GM19351 (cell line): Measurements from ENCODE around the gene SNAPC2.
"Not testable (repeated sequence)": the region's sequence is repeated elsewhere in the genome, so short reads cannot be mapped to it uniquely, and the experiment has no call there.

Source experiments
- ATAC-seq: cut with Tn5 transposase; IDR thresholded peaks from one replicate; pipeline ENCODE4 v1.9.1; 2021; ENCODE audit warnings: mild to moderate bottlenecking, moderate library complexity; ENCODE audit not compliant: unreplicated experiment

Gene SNAPC2

DNA sequence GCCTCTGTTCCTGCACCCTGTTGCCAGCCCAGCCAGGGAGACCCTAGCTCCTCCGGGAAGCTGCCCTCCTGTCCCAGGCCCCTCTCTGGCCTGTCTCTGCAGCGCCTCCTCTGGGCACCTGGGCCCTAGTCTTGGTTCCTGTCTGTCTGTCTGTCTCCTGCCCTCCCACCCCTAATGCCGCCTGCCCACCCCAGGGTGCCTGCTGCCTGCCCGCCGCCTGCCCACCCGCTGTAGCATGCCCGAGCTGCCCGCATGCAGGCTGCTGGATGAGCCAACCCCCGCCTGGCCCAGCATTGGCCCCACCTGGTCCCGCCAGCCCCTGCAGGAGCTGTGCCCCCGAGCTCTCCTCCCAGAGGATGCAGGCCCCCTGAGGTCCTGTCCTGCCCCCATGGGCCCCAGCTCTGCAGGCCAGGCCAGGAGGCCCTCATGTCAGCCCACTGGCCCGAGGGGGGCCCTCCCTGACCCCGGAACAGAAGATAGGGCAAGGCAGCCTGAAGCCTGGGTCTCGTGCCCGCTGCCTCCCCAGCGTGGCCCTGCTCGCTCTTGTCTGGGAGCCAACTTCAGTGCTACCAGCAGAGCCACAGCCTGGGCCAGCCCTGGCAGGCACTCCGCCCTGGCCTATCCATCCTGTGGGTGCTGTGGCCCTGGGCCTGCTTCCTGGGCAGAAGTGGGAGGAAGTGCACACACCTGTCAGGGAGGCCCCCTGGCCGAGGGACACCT is 11.2 kb upstream of the SNAPC2 start:
- ATAC-seq, result no peak

DNA sequence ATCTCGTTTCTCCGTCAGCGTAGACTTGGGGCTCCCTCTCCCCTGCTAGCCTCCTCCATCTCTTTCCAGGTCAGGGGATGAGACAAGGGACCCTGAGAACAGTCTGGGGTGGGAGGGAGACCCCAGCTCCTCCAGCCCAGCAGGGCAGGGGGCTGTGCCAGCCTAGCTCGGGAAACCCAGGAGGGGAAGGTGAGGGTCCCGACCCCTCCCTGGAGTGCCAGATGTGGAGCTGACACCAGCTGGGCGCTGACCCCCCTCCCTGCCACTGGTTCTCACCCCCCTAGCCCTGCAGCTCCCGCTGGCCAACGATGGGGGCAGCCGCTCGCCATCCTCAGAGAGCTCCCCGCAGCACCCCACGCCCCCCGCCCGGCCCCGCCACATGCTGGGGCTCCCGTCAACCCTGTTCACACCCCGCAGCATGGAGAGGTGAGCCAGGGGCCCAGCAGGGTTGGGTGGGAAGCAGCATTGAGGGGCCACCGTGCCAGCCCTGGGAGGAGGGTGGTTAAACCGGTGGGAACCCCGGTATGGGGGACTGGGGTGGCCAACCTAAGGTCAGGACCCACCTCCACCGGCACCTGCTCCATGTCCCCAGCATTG is 10.6 kb upstream of the SNAPC2 start:
- no peak for ATAC-seq

DNA sequence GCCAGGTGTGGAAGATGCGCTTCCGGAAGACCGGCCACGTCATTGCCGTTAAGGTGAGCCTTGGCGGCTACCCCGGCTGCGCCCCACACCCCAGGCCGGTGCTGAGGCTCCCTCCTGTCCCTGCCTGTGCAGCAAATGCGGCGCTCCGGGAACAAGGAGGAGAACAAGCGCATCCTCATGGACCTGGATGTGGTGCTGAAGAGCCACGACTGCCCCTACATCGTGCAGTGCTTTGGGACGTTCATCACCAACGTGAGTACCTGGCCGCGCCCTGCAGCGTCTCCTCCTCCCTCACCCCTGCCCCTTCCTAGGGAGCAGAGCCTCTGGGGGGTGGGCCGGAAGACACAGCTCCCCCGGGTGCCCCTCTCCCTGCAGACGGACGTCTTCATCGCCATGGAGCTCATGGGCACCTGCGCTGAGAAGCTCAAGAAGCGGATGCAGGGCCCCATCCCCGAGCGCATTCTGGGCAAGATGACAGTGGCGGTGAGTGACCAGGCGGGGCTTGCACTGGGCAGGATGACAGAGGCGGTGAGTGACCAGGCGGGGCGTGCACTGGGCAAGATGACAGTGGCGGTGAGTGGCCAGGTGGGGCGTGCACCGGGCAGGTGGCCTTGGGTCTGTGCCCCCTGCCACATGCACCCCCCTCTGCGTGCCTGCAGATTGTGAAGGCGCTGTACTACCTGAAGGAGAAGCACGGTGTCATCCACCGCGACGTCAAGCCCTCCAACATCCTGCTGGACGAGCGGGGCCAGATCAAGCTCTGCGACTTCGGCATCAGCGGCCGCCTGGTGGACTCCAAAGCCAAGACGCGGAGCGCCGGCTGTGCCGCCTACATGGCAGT is 9.6 kb upstream of the SNAPC2 start:
- no peak for ATAC-seq

DNA sequence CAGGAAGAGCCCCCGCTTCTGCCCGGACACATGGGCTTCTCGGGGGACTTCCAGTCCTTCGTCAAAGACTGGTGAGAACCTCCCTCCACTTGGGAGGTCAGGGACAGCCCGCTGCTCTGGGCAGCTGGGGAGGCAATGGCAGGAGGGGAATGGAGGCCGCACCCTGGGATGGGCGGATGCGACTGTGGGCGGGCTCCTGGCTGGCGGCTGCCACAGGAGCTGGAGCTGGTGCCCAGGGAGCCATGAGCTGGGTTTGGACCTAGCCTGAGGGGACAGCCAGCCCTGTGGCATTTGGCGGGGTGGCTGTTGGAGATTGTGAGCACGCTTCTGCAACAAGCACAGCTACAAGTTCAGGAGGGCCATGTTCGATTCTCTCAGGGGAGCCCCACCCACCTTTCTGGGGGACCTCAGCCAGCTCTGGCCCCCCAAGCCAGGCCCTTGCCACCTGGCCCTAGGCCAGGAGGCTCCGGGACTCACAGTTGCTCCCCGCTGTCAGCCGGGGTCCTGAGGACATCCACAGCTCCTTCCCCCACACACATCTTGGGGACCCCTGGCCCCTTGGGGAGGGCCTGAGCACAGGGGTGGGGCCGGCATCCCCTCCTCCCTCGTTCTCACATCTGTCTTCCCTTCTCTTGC is 8.5 kb upstream of the SNAPC2 start:
- no peak for ATAC-seq

DNA sequence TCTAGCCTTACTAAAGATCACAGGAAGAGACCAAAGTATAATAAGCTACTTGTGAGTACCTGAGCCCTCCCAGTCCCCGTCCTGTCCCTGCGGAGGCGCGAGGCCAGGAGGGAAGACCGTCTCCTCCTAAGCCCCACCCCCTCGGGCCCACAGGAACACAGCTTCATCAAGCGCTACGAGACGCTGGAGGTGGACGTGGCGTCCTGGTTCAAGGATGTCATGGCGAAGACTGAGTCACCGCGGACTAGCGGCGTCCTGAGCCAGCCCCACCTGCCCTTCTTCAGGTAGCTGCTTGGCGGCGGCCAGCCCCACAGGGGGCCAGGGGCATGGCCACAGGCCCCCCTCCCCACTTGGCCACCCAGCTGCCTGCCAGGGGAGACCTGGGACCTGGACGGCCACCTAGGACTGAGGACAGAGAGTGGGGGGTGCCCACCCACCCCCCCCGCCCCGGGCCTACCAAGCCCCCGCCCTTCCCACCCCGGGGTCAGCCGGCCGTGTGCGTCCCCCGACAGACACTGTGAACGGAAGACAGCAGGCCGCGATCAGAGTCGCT is 7.9 kb upstream of the SNAPC2 start:
- no peak for ATAC-seq

DNA sequence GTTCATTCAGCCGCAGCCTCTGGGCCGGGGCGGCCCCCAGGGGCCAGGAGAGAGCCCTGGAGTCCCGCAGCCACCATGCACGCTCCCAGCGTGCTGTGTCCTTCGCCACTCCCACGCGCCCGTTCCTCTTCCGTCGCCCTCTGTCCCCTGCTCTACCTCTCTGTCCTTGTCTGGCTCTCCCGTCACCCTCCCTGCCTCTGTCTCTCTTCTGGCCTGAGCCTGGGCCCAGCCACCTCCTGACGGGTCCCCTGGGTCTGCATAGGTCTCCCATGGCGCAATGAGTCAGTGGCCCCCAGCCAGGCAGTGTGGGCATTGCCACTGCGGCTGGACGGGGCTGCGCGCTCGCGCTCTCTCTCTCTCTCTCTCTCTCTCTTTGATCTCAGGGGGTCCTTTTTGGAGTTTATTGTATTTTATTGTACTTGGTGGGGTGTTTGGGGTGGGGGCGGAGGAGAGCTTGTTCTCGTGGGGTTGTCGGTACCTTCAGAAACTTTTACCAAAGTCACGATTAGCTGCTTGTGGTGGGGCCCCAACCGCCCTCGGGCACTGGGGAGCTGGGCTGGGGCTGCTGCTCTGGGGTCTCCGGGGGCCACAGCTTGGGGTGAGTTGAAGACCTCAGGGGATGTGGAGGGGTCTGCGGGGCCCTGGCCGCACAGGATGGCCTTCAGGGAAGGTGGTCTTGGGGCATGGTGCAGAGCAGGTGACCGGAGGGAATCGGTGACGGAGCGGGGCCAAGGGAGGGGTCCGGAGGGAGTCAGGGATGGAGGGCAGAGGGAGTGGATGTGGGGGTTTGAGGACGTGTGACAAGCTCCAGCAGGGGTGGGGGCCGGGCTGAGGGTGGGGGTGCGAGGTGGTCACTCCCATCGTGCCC is 7.2 kb upstream of the SNAPC2 start:
- no peak for ATAC-seq

DNA sequence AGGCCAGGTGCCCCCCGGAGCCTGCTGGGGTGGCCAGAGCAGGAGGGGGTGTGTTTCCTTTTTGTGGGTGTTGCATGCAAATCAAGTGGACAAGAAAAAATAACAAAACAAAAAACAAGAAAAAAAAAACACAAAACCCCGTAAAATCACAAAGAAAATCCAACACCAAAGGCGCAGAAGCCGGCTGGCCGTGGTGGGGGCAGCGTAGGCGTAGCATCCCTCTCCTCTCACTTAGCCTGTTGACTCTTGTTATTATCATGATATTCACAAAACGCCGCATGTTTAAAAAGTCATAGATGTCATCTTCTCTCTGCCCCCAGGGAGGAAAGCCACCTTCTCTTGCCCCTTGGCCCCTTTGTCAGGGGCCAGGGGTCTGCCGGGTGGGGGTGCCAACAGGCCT is 6.5 kb upstream of the SNAPC2 start:
- no peak for ATAC-seq

DNA sequence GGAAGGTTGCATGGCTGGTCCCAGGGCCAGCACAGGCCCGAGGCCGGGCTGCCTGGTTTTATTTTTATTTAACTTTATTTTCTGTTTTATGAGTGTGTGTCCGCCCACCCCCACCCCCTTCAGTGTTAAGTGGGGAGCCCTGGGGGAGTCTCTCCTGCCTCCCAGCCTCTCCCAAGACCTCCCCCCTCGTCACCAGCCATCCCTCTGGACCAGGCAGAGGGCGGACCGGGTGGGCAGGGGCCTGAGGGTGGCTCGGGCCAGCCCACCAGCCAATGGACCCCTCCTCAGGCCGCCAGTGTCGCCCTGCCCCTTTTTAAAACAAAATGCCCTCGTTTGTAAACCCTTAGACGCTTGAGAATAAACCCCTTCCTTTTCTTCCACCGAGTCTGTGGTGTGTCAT is 6.0 kb upstream of the SNAPC2 start:
- no peak for ATAC-seq

DNA sequence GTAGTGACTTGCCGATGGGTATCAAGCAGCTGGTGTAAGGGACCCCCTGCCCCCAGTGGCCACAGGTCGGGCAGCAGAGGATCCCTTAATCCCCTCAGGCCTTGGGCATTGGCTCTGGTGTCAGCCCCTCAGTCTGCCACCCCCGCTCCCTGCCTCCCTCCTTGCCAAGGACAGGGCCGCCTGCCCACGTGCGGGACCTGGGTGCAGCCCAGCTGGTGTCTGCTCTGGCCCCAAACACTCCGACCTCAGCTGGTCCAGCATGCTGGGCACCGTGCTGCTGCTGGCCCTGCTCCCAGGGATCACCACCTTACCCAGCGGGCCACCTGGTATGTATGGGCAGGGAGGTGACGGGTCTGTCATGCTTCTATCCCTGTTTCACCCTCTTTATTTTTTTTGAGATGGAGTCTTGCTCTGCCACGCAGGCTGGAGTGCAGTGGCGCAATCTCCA is 5.5 kb upstream of the SNAPC2 start, which contains the start of gene TGFBR3L:
Gene TGFBR3L, plus strand, starts transcription at position 233 of the 448 bp plus-strand sequence.
- no peak for ATAC-seq

DNA sequence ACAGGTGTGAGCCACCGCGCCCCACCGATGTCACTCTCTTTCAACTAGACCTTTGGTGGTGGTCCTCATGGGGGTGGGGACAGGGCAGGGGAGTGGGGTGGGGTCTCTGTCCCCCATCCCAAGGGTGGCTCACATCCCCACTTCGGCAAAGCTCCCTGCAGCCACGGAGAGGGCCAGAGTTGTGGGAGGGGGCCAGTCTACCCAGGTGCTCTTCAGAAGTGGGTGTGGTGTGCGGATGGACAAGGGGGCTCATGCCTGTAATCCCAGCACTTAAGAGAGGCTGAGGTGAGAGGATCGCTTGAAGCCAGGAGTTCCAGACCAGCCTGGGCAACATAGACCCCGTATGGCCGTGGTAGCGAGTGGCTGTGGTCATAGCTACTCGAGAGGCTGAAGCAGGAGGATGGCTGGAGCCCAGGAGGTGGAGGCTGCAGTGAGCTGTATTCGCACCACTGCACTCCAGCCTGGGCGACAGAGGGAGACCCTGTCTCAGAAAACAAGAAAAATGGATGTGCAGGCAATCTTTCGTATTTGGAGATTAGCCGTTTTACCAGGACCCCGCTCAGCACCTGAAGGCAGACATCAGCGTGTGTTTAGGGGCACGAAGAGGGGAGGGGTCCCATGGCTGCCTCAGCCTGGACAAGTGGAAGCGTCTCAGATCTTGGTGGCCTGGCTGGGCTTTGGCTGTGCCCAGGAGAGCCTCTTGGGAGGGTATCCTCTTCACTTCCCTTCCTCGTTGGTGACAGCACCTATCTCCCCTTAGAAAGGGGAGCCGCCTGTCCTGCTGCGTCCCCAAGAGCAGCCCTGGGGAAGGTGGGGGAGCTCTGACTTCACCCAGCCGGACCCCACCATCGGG is 4.7 kb upstream of the SNAPC2 start:
- ATAC-seq, result no peak

DNA sequence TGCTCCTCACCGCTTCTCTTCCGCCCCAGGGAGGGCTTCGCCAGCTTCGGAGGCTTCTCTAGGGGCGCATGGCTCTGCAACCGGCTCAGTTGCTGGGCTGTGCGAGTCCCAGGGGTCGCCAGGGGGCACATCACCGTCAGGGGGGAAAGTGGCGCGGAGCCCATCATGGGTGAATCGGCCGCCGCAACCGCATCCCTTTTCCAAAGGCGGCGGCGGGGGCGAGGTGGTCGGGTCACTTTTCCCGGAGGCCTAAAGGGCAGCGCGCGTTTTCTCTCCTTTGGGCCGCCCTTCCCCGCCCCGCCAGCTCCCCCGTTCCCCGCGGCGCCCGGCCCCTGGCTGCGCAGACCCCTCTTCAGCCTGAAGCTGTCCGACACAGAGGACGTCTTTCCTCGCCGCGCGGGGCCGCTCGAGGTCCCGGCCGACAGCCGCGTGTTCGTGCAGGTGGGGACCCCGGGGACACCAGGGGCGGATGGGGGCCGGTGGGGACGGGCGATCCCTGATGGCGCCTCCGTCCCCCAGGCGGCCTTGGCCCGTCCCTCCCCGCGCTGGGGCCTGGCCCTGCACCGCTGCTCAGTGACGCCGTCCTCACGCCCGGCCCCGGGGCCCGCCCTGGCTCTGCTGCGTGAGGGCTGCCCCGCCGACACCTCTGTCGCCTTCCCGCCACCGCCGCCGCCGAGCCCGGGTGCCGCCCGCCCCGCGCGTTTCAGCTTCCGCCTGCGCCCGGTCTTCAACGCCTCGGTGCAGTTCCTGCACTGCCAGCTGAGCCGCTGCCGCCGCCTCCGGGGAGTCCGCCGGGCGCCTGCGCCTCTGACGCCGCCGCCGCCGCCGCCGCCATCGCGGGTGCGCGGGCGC is 3.8 kb upstream of the SNAPC2 start:
- ATAC-seq, result no peak

DNA sequence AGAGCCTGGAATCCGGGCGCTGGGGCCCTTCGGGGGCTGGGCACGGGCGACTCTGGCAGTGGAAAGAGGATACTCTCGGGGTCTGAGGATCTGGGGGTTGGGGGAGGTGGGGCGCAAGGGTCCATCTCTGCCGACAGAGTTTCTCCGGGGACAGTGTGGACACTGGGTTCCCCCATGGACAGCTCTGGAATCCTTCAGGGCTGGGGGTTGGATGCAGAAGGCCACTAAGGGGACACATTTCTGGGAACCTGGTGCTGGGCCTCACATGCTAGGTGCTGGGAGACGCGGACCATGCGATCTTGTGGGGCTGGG is 3.2 kb upstream of the SNAPC2 start:
- no peak for ATAC-seq

DNA sequence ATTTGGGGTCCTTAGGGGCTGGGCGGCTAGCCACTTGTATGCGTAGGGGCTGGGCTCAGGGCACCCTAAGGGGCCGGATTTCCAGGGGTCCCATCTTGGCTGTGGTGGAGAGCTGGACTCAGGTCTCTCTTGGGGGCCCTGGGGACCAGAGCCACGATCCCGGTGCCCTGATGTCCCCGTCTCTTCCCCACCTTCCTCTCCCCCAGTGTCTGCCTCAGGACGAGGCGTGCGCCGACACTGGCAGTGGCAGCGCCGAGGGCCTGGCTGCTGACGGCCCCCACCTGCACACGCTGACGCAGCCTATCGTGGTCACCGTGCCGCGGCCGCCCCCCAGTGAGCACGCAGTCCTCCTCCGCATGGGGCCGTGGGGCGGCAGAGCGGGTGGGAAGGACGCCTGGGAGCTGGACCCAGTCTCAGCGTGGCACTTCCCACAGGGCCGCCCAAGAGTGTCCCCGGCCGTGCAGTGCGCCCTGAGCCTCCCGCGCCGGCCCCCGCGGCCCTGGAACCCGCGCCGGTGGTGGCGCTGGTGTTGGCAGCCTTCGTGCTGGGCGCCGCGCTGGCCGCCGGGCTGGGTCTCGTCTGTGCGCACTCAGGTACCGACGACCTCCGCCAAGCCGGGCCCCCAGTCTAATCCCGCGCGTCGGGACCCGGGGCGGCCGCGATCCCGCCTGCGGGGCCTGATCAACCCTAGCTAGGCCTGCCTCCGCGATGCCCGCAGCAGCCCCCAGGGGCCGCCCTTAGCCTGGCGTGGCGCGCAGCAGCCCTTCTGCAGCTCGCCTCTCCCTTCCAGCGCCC is 2.7 kb upstream of the SNAPC2 start:
- ATAC-seq, result no peak

DNA sequence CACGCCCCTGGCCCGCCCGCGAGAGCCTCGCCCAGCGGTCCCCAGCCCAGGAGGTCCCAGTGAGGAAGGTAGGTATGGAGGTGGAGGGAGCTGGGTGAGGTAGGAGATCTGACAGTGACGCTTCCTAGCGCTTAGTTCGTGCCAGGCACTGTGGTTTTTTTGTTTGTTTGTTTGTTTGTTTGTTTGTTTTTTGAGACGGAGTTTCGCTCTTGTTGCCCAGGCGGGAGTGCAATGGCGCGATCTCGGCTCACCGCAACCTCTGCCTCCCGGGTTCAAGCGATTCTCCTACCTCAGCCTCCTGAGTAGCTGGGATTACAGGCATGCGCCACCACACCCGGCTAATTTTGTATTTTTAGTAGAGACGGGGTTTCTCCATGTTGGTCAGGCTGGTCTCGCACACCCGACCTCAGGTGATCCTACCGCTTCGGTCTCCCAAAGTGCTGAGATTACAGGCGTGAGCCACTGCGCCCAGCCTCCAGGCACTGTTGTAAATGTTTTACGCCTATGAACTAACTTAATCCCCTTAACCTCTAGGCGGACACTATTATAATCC is 2.0 kb upstream of the SNAPC2 start:
- not testable (repeated sequence) for ATAC-seq

DNA sequence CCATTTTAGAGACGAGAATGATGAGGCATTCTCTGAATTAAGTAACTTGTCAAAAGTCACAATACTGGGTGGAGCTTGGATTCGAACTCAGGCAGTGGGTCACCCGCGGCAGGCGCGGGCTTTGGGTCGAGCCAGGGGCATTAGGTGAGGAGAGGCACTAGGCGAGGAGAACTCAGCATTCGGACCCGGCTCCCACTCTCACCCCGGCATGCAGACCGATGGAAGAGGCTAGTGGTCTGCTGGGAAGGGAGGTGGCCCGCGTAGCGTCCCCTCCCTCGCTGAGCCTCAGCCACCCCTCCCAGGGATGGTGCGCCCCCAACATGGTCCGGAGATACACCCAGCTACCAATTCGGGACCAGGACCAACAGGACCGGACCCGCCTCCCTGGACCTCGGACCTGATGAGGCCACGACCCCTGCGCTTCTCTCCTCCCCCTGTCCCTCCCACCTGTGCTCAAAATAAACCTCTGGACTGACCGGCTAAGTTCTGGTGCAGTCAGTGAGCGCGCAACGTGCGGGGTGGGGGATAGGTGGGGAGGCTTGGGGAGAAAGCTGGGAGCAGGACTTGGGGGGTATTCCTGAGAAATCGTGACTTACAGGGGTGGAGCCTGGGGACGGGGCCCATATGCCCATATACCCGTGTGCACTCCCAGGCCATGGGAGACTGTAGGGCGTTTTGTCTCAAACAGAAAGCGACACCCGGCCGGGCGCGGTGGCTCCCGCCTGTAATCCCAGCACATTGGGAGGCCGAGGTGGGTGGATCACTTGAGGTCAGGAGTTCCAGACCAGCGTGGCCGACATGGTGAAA is 1.3 kb upstream of the SNAPC2 start:
- no peak for ATAC-seq

DNA sequence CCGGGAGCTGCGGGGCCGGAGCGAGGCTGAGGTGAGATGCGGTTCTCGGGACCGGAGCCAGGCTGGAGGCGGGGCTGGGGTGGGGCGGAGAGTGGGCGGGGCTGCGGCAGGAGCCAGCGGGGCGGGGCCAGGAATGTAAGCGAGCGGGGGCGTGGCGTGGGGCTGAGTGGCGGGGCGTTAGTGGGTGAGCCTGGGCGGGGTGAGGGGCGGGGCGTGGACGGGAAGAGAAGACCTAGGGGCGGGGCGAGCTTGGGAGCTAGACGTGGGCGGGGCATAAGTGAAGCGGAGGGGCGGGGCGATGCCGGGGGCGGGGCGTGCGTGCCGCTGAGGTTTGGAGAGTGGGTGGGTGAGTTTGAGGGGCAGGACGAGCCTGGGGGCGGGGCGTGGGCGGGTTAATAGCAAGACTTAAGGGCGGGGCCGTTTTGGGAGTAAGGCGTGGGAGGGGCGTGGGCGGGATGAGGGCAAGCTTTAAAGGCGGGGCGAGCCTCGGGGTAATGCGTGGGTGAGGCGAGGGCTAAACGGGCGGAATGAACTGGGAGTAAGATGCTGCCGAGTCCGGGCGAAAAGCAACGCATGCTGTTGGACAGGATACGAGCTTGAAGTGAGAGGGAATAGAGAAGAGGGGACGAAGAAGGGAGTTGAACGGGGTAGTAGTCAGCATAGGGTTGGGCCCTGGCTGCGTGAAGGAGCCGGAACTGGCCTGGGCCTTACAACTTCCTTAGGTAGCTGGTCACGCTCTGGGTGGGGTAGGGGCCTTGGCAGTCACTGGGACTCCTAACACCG is 572 bp downstream of the SNAPC2 start:
- peak; percentile 38 for ATAC-seq
